Left kidney (tissue), 8 donors: ENCODE data around the gene PRR23B. TPM values are rescaled to one million over a fixed set of nuclear protein-coding genes. Genes with fewer than 3 reads are reported as not detected.
"Not testable (repeated sequence)": the region's sequence is repeated elsewhere in the genome, so short reads cannot be mapped to it uniquely, and the experiment has no call there.

Experiments
- DNase-seq: peaks from one replicate; pipeline ENCODE4 v3.0.0-alpha.2; 2013
- long read RNA-seq, 8 donors: transcript quantifications; one replicate each; lab custom pipeline, GENCODE V29; 2026
- polyA plus RNA-seq: library from polyadenylated mRNA; unstranded; fragments of 120-200 nt; gene quantifications from one replicate; pipeline ENCODE4 v1.2.1, GENCODE V29; 2013; ENCODE audit not compliant: insufficient read length

Gene PRR23B
- polyA plus RNA-seq = not detected
- long read RNA-seq, donor 1 = 0 reads
- long read RNA-seq, donor 2 = 0 reads
- long read RNA-seq, donor 3 = 0 reads
- long read RNA-seq, donor 4 = 0 reads
- long read RNA-seq, donor 5 = 0 reads
- long read RNA-seq, donor 6 = 0 reads
- long read RNA-seq, donor 7 = 0 reads
- long read RNA-seq, donor 8 = 0 reads

GRCh38 chr3:139020868-139021234 is at the start of gene PRR23B:
Gene PRR23B, minus strand, starts transcription at chr3:139020926. Its CDS starts 265 bp downstream, at chr3:139020661.
- no peak for DNase-seq

DNA sequence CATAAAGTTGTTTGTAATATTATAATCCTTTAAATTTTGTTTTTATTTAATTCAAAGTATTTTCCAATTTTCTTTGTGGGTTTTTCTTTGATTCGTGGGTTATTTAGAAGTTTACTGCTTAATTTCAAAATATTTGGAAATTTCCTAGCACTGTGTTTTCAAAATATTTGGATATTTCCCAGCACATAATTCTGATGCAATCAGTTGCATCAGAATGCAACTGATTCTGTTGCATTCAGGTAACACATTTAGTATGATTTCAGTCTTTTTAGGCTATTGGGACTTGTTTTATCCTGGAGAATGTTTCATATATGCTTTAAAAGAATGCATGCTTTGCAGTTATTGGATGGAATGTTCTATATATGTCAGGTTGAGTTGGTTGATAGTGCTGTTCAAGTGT is 42.2 kb upstream of the PRR23B start:
- no peak for DNase-seq

GRCh38 chr3:139052802-139053600 is 32.3 kb upstream of the PRR23B start:
- DNase-seq = no peak

DNA sequence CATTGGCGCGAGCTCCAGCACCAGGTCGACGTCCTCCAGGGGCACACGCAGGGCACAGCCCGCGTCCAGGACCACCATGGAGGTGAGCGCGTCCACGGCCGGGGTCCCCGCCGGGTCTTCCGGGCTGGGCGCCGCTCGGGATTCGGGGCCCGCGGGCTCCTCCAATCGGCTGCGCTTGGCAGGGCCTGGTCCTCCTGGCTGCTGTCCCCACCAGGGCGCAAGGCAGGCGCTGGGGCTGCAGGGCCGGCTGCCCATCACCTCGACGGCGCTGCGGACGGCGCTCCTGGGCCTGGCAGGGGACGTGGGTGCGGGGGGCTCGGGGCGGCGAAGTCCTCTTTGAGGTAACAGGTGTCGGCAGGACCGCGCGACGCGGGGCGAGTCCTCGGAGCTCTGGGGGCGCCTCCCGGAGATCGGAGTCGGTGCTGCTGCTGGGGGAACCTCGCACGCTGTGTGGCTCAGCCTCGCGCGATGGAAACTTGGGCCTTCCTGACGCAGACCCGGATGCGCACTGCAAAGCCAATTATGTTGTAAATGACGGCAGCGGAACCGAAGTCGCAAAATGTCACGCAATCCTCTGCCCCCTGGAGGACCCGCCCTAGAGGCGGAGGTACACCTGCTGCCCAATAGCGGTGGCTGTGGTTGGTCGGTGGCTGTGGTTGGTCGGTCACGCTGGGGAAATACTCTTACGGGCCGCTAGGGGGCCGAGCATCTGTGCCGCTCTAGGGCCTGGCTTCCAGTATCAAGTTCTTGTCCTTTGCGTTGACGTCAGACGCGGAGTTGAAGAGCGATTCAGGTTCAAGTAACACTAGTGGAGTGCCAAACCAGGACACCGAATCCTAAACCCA is 23.9 kb upstream of the PRR23B start, which contains the start of gene PRR23C:
TSS of gene PRR23C (minus strand) at position 527 of the 845 bp plus-strand sequence. CDS start at position 255, 272 bp downstream.
- no peak for DNase-seq

- no peak for DNase-seq
Measured at GRCh38 chr3:139043554-139044365, 23.0 kb upstream of the PRR23B start.

- DNase-seq = no peak
Measured at GRCh38 chr3:139037478-139037877, 16.8 kb upstream of the PRR23B start.

- DNase-seq = no peak
Measured at GRCh38 chr3:139032326-139033002, 11.7 kb upstream of the PRR23B start.

GRCh38 chr3:139030576-139030975 is 9.8 kb upstream of the PRR23B start:
- DNase-seq = not testable (repeated sequence)

GRCh38 chr3:139024968-139025367 is 4.2 kb upstream of the PRR23B start:
- no peak for DNase-seq

GRCh38 chr3:139020036-139020867 is 474 bp downstream of the PRR23B start:
- DNase-seq = no peak

DNA sequence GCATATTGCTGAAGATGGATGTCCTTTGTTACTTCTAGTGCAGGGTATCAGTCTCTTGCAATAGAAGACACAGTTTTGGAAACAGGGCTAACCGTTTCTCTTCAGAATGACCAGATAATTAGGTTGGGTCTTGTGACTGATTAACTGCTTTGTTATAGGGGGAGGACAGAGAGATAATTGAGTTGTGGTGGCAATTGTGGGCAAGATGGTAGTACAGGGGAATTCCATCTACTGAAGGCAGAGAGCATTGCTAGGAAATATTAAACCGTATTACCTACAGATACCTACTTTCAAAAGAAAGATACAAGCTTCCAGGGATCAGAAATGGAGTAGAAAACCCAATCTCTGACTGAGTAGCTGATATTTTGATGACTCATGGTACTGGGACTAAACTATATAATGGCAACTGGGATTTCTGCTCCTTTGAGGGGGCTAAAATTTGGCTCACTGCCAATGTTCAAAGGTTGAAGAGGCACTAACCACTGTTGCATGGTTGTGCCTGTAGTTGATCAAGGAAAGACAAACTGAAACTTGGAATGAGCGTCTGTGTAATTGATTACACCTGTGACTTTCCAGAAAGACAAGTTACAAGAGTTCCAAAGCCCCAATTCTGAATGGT is 4.2 kb downstream of the PRR23B start:
- no peak for DNase-seq

DNA sequence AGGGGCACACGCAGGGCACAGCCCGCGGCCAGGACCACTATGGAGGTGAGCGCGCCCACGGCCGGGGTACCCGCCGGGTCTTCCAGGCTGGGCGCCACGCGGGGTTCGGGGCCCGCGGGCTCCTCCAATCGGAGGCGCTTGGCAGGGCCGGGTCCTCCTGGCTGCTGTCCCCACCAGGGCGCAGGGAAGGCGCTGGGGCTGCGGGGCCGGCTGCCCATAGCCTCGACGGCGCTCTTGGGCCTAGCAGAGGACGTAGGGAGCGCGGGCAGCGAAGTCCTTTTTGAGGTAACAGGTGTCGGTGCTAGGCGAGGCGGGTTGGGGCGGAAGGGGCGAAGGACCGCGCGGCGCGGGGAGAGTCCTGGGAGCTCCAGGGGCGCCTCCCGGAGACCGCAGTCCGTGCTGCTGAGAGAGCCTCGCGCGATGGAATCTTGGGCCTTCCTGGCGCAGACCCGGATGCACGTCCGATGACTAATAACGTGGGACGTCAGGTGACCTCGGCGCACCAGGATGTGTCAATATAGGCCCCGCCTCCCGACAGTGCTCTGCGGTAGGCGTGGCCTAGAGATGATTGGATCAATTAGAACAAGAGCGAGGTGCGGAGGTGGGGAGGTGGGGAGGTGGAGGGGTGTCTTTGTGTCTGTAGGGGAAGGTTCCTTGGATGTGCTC is 14.5 kb downstream of the PRR23B start, which contains the start of gene PRR23A:
TSS of gene PRR23A (minus strand) at position 218 of the 666 bp plus-strand sequence. CDS start at position 218, 0 bp downstream.
- DNase-seq = no peak

DNA sequence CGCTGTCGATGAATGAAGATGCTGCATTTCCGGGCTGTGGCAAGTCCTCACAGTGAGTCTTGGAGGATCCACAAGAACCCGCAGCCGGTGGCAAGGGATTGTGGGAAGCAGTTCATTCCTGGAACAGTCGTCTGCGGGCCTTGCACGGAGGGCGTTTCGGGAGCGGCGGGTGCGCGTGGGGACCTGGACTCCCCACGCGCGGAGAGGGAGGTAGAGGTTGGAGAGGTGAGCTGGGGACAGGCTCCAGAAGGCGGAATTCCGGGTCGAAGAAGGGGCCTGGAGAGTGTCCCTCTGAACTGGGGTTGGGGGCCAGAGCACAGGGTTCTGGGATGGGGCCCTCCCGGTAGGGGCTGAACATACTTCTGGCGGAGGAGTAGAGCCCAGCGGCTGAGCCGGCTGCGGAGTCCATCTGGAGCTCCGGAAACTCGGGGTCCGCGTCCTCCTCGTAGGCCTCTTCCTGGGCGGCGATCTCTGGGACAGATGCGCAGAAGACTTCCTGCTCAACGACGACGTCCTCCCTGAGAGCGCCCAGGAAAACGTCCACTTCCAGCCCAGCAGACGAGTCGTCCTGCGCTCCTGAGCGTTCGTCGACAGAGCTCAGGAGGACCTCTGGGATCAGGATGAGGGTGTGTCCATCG is 15.3 kb downstream of the PRR23B start:
- DNase-seq = no peak

DNA sequence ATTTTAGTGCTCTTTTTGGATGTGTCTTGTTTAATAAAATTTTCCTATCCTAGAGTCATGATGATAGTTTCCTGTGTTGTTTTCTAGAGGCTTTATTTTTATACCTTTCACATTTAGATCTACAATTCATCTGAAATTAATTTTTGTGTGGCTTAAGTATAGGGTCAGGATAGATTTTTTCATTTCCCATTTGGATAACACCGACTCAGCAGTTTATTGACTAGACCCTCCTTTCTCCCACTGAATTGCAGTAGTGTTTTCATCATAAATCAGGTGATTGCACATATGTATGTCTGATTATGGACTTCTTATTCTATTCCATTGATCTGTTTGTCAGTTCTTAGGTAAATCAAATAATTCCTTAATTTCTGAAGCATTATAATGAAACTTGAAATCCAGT is 25.0 kb downstream of the PRR23B start:
- DNase-seq = no peak

DNA sequence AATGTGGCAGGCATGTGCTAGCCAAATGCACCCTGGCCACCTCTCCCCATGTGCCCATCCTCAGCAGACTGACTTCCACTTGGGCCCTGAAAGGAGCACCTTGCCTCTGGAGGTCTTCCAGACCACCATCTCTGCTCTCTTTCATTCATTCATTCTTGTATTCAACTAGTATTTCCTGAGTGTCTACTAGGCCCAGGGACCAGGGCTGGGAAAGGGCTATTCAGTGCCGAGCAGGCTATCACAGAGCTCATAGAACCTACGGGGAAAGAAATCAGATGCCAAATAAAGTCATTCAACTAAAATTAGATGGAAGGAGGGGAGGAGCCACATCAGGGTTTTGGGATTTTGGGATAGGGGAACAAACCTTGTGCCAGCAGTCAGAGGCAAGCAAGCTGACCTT is 33.5 kb downstream of the PRR23B start:
- no peak for DNase-seq

DNA sequence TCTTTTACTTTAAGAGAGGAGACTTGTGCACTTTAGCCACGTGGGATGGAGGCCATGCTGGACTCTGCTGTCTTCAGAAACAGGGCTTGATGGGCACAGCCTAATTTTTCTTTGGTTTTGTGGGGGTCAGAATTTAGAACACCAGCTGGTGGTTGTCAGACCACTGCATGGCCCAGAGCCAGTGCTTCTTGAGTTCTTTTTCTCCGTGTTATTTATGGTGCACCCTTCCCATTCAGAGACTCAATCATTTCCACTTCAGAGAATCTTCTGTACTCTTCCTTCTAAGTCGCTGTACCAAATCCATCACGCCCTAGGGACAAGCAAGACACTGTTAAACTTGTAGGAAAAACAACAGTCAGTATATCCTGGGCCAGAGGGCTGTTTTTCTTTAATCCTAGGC is 34.8 kb downstream of the PRR23B start:
- no peak for DNase-seq

DNA sequence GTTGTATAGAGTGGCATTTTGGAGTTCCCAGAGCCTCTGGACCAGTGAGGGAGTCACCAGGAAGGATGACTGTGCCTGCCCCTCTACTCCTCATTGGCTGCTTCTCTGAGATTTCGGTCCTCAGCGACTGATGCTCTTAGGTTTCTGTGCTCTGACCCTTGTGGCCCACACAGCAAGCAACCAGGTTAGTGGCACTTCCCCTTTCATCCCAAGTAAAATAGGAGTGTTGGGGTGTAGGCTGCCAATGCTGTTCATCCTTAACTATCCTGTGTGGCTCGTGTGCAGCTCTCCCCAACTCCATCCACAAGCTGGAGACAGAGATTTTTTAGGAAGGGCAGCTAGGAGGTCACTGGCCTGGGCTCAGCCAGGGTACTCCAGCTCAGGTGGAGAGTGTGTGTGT is 35.9 kb downstream of the PRR23B start:
- no peak for DNase-seq

- DNase-seq = no peak
Measured at GRCh38 chr3:138976047-138976446, 44.7 kb downstream of the PRR23B start.

DNA sequence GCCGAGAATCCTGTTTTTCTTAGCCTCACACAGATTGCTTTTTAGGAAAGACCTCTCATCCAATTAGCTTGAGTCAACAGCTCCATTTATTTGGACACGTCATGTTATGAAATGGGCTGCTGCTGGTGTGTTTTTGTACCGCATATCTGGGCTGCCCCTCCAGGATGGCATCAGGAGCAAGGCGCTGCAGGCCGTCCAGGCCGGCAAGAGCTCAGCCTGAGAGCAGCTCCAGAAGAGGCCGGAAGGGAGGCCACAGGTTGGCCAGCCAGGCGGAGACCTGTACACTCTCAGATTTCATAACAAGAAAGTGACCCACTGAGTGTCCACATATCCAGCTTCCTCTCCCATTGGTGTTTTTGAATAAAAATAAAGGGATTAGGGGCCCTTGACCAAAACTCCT is 45.4 kb downstream of the PRR23B start:
- DNase-seq = no peak
